Stimulated activated CD4-positive, alpha-beta T cell treated with anti-CD3 and anti-CD28 coated beads, TNF-alpha, amount 100 ng/mL, for 48 hours (primary cell): Measurements from ENCODE around the gene ZNF184.

Experiments used
- DNase-seq, 3 donors: peaks; one replicate each; pipeline ENCODE4 v3.0.0-alpha.2; 2020; ENCODE audit warnings: low read depth in 3 of 3

The ZNF184 gene

GRCh38 chr6:27472617-27473400 lies at the start of gene ZNF184:
ZNF184 (minus strand) TSS chr6:27473105; CDS start chr6:27472294, 811 bp downstream.
- DNase-seq = peak; percentile 64 to 78 (median 73)

- peak in 2 of 3 donors; percentile 34 to 36 for DNase-seq
Measured at GRCh38 chr6:27518881-27519795, 46.2 kb upstream of the ZNF184 start.

- DNase-seq = no peak
Measured at GRCh38 chr6:27517928-27518787, 45.3 kb upstream of the ZNF184 start.

- no peak for DNase-seq
Measured at GRCh38 chr6:27517238-27517637, 44.3 kb upstream of the ZNF184 start.

GRCh38 chr6:27514906-27515495 lies 42.1 kb upstream of the ZNF184 start:
- no peak for DNase-seq

- no peak for DNase-seq
Measured at GRCh38 chr6:27512525-27512924, 39.6 kb upstream of the ZNF184 start.

- DNase-seq = no peak
Measured at GRCh38 chr6:27507041-27507956, 34.4 kb upstream of the ZNF184 start.

GRCh38 chr6:27505209-27506027 lies 32.5 kb upstream of the ZNF184 start:
- DNase-seq = peak in 1 of 3 donors; percentile 58

- DNase-seq = peak; percentile 67 to 76 (median 72)
Measured at GRCh38 chr6:27503436-27504030, 30.6 kb upstream of the ZNF184 start.

- DNase-seq = peak; percentile 55 to 77 (median 69)
Measured at GRCh38 chr6:27502508-27503435, 29.9 kb upstream of the ZNF184 start.

GRCh38 chr6:27501187-27501586 lies 28.3 kb upstream of the ZNF184 start:
- DNase-seq = no peak

- no peak for DNase-seq
Measured at GRCh38 chr6:27500177-27500576, 27.3 kb upstream of the ZNF184 start.

GRCh38 chr6:27495386-27496135 lies 22.7 kb upstream of the ZNF184 start:
- peak; percentile 50 to 81 (median 70) for DNase-seq

- no peak for DNase-seq
Measured at GRCh38 chr6:27494987-27495385, 22.1 kb upstream of the ZNF184 start.

- DNase-seq = no peak
Measured at GRCh38 chr6:27494103-27494502, 21.2 kb upstream of the ZNF184 start.

GRCh38 chr6:27492631-27493190 lies 19.8 kb upstream of the ZNF184 start:
- DNase-seq = no peak
